HG03565 (cell line): ENCODE measurements around the gene KLHL5.
"Not testable (repeated sequence)": the region's sequence is repeated elsewhere in the genome, so short reads cannot be mapped to it uniquely, and the experiment has no call there.

Source experiments
- ATAC-seq: cut with Tn5 transposase; IDR thresholded peaks from one replicate; pipeline ENCODE4 v1.9.1; 2021; ENCODE audit warnings: mild to moderate bottlenecking, moderate library complexity; ENCODE audit not compliant: unreplicated experiment

KLHL5 gene

GRCh38 chr4:39085891-39086290, 23.9 kb downstream of the KLHL5 start:
- ATAC-seq, result no peak

GRCh38 chr4:39096847-39097246, 34.8 kb downstream of the KLHL5 start:
- no peak for ATAC-seq

- ATAC-seq, result no peak
Observed at GRCh38 chr4:39097290-39097689, 35.3 kb downstream of the KLHL5 start.

- no peak for ATAC-seq
Observed at GRCh38 chr4:39102297-39102696, 40.3 kb downstream of the KLHL5 start.

- ATAC-seq, result no peak
Observed at GRCh38 chr4:39103291-39103690, 41.3 kb downstream of the KLHL5 start.

GRCh38 chr4:39104255-39104654, 42.2 kb downstream of the KLHL5 start:
- ATAC-seq, result no peak

- ATAC-seq, result no peak
Observed at GRCh38 chr4:39106011-39106410, 44.0 kb downstream of the KLHL5 start.

- ATAC-seq, result no peak
Observed at GRCh38 chr4:39114436-39114835, 52.4 kb downstream of the KLHL5 start.

- ATAC-seq, result no peak
Observed at GRCh38 chr4:39118034-39118658, 56.1 kb downstream of the KLHL5 start.

GRCh38 chr4:39120418-39120817, 58.4 kb downstream of the KLHL5 start:
- no peak for ATAC-seq

- ATAC-seq, result peak; percentile 79
Observed at GRCh38 chr4:39124885-39125599, 63.0 kb downstream of the KLHL5 start.

GRCh38 chr4:39125600-39125985, 63.6 kb downstream of the KLHL5 start:
- no peak for ATAC-seq

GRCh38 chr4:39126256-39127095, 64.4 kb downstream of the KLHL5 start:
- ATAC-seq, result no peak

- ATAC-seq, result no peak
Observed at GRCh38 chr4:39133623-39134022, 71.6 kb downstream of the KLHL5 start.

GRCh38 chr4:39134683-39135306, 72.8 kb downstream of the KLHL5 start:
- ATAC-seq, result no peak

GRCh38 chr4:39138227-39138626, 76.2 kb downstream of the KLHL5 start:
- not testable (repeated sequence) for ATAC-seq

GRCh38 chr4:39146211-39146610, 84.2 kb downstream of the KLHL5 start:
- no peak for ATAC-seq

GRCh38 chr4:39154009-39154408, 92.0 kb downstream of the KLHL5 start:
- no peak for ATAC-seq

GRCh38 chr4:39157520-39157919, 95.5 kb downstream of the KLHL5 start:
- ATAC-seq, result no peak

- no peak for ATAC-seq
Observed at GRCh38 chr4:39166177-39166576, 104.1 kb downstream of the KLHL5 start.

- no peak for ATAC-seq
Observed at GRCh38 chr4:39166669-39167068, 104.6 kb downstream of the KLHL5 start.
